Body of pancreas (tissue), 4 donors: ENCODE data around the gene NAGLU. TPM values are rescaled to one million over a fixed set of nuclear protein-coding genes. Genes with fewer than 3 reads are reported as not detected.
"Not testable (repeated sequence)": the region's sequence is repeated elsewhere in the genome, so short reads cannot be mapped to it uniquely, and the experiment has no call there.

ENCODE experiments used
- ATAC-seq: fragments of 150-250 bp; one replicate; pipeline ENCODE4 v1.9.1; 2016
- DNase-seq, 4 donors: peaks; one replicate each; pipeline ENCODE4 v3.0.0-alpha.2; 2019
- H3K27ac ChIP-seq, 4 donors: fragments of 200-600 bp; sonication (generic); 1 replicate in 3 of 4; 2 replicates in 1 of 4; pipeline versions ENCODE4 v1.5.1 to v1.6.1; 2016 to 2019; ENCODE audit warnings: mild to moderate bottlenecking in 1 of 4, mixed read lengths in 1 of 4, moderate library complexity in 1 of 4
- H3K27me3 ChIP-seq, 2 donors: fragments of 200-600 bp; sonication (generic); one replicate each; pipeline ENCODE4 v1.6.0; 2016; ENCODE audit warnings: mild to moderate bottlenecking in 1 of 2
- H3K36me3 ChIP-seq, 2 donors: fragments of 200-600 bp; sonication (generic); replicated peaks in 1 of 2; 2 replicates each; pipeline ENCODE4 v1.5.1; 2016; ENCODE audit warnings: low read depth in 2 of 2; ENCODE audit not compliant: insufficient read depth in 1 of 2
- H3K4me1 ChIP-seq: fragments of 200-600 bp; sonication (generic); one replicate; pipeline ENCODE4 v1.6.0; 2016
- H3K4me3 ChIP-seq, 2 donors: fragments of 200-600 bp; sonication (generic); 1 replicate in 1 of 2; 2 replicates in 1 of 2; pipeline ENCODE4 v1.5.1; 2016 to 2019
- H3K9me3 ChIP-seq, 3 donors: fragments of 200-600 bp; sonication (generic); 1 replicate in 2 of 3; 2 replicates in 1 of 3; pipeline ENCODE4 v1.5.1; 2016
- POLR2A ChIP-seq, 3 donors: fragments of 450-650 bp; IDR thresholded peaks; one replicate each; pipeline ENCODE4 v1.6.1; 2016; ENCODE audit warnings: antibody characterized with exemption in 3 of 3, mild to moderate bottlenecking in 2 of 3
- WGBS, 2 donors: methylation state at CpG; one replicate each; pipeline ENCODE4 v1.1.5; 2017; 5-methylcytosine and 5-hydroxymethylcytosine counted together
- intact Hi-C: fragments of 100-400 bp; cut with DNase I; formaldehyde crosslinking; loops from one replicate; pipeline ENCODE4 v1.15.1; 2023
- total RNA-seq, 2 donors: library from RNA; depleted of rRNA; stranded (reverse); fragments of >200 nt; gene quantifications; one replicate each; pipeline ENCODE4 v1.1.0, GENCODE V29; 2016
- TF ChIP-seq, protein P1 (sequence below), 7 experiments: fragments of 450-650 bp in 4 of 7; fragments of 200-600 bp in 3 of 7; sonication (generic) in 3 of 7; IDR thresholded peaks; one replicate each; pipeline ENCODE4 v1.5.1; 2016 to 2019; ENCODE audit warnings: antibody characterized with exemption in 7 of 7

Gene NAGLU
- total RNA-seq, 2 donors from 2014 or later: 46.4 to 110 TPM

DNA sequence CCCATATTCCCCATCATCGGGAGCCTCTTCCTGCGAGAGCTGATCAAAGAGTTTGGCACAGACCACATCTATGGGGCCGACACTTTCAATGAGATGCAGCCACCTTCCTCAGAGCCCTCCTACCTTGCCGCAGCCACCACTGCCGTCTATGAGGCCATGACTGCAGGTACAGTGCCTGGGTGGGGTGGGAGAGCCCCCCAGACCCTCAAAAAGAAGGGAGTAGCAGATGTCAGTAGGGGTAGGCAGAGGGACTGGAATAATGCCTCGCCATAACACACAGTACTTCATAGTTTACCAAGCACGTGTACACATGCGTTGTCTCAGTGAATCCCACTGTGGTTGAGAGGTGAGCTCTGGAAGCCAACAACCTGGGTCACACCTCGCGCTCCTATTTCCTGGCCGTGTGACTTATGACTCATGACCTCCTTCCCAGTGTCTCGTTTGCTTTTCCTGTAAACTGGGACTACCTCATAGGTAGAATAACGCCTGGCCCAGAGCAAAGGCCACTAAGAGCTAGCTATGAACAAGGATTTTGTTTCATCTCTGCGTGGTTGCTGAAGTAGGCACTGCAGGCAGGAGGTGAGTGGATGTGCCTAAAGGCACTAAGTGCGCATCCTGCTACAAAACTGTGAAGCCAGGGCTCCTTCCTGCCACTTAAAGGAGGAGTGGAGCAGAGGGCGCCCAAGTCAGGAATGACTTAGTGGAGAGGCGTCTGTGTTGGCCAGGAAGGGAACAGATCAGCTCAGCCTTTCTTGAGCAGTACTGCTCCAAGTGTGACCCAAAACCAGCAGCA is 5.2 kb downstream of the NAGLU start:
- Histone ChIP-seq H3K27ac (no peak overlapping the region), H3K4me3 (no peak overlapping the region), H3K4me1 (peaks cover 16% of the 10 kb centered on the region), H3K27me3 (no peaks in the 10 kb centered on the region), H3K36me3 (peaks cover 0 to 9% of the 10 kb centered on the region in 2 donors), H3K9me3 (no peaks in the 10 kb centered on the region)
- intact Hi-C loops: no loop called here
- TF ChIP-seq, protein P1, sequence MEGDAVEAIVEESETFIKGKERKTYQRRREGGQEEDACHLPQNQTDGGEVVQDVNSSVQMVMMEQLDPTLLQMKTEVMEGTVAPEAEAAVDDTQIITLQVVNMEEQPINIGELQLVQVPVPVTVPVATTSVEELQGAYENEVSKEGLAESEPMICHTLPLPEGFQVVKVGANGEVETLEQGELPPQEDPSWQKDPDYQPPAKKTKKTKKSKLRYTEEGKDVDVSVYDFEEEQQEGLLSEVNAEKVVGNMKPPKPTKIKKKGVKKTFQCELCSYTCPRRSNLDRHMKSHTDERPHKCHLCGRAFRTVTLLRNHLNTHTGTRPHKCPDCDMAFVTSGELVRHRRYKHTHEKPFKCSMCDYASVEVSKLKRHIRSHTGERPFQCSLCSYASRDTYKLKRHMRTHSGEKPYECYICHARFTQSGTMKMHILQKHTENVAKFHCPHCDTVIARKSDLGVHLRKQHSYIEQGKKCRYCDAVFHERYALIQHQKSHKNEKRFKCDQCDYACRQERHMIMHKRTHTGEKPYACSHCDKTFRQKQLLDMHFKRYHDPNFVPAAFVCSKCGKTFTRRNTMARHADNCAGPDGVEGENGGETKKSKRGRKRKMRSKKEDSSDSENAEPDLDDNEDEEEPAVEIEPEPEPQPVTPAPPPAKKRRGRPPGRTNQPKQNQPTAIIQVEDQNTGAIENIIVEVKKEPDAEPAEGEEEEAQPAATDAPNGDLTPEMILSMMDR (IDR thresholded peaks at IDR 0.05): no peak
- no peak for TF ChIP-seq POLR2A (IDR thresholded peaks at IDR 0.05)
- WGBS, 2 donors: 82 to 84% methylated on average over 16 to 17 of the region's 17 CpGs
- no peak for ATAC-seq
- peak in 1 of 4 donors; percentile 50 for DNase-seq

DNA sequence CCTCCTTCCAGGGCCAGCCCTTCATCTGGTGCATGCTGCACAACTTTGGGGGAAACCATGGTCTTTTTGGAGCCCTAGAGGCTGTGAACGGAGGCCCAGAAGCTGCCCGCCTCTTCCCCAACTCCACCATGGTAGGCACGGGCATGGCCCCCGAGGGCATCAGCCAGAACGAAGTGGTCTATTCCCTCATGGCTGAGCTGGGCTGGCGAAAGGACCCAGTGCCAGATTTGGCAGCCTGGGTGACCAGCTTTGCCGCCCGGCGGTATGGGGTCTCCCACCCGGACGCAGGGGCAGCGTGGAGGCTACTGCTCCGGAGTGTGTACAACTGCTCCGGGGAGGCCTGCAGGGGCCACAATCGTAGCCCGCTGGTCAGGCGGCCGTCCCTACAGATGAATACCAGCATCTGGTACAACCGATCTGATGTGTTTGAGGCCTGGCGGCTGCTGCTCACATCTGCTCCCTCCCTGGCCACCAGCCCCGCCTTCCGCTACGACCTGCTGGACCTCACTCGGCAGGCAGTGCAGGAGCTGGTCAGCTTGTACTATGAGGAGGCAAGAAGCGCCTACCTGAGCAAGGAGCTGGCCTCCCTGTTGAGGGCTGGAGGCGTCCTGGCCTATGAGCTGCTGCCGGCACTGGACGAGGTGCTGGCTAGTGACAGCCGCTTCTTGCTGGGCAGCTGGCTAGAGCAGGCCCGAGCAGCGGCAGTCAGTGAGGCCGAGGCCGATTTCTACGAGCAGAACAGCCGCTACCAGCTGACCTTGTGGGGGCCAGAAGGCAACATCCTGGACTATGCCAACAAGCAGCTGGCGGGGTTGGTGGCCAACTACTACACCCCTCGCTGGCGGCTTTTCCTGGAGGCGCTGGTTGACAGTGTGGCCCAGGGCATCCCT is 7.4 kb downstream of the NAGLU start:
- intact Hi-C loops: no loop called here
- Histone ChIP-seq H3K4me3 (no peak overlapping the region), H3K9me3 (no peaks in the 10 kb centered on the region), H3K27ac (no peak overlapping the region), H3K36me3 (peaks cover 0 to 9% of the 10 kb centered on the region in 2 donors), H3K4me1 (peaks cover 13% of the 10 kb centered on the region), H3K27me3 (no peaks in the 10 kb centered on the region)
- no peak for ATAC-seq
- TF ChIP-seq, protein P1 (IDR thresholded peaks at IDR 0.05): no peak
- TF ChIP-seq POLR2A (IDR thresholded peaks at IDR 0.05): no peak
- peak in 1 of 4 donors; percentile 21 for DNase-seq
- WGBS, 2 donors: 89% methylated on average over 4 to 20 of the region's 39 CpGs

DNA sequence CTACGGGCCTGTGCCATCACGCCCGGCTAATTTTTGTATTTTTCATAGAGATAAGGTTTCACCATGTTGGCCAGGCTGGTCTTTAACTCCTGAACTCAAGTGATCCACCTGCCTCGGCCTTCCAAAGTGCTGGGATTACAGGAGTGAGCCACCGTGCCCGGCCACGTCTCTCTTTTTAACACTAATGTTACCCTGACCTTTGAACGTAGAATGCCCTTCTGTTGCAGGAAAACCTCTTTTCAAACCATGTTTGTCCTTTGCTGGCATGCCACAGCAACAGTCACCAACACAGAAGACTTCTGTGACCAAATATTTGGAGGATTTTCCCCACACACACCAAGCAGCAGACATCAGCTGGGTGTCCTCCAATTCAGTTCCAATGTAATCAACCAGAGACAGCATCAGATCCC is 8.8 kb downstream of the NAGLU start:
- no peaks in the 10 kb centered on the region for H3K27me3 ChIP-seq
- peaks cover 0 to 5% of the 10 kb centered on the region in 2 donors for H3K36me3 ChIP-seq

DNA sequence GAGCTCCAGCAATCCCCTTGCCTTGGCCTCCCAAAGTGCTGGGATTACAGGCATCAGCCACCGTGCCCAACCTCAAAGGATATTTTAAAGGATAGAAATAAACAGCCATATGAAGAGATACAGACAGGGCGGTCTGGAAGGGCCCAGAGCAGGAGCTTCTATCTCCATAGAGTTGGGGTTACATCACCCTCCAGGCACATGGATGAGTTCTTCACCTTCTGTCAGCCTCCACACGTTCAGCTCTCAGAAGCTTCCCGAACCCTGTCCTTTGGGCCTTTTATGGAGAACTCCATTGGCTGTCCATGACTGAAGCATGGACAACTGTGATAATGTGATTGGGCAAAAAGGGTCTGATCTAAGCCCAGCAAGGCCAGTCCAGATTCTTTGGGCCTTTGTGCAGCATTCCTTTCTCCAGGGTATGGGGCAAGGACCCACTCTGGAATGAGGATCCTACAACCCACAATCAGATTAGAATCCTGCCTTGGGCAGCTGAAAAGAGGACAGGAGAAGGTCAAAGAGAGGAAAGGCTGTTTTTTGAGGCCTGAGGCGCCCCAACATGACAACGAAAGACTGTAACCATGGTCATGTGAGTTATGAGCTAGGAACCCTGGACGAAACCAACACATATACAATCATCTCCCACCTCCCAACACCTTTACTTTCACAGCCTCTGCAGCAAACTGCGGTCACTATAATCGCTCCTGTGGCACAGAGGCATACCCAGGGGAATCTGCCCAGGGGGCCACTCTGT is 9.9 kb downstream of the NAGLU start:
- H3K9me3 ChIP-seq, H3K27me3 ChIP-seq, intact Hi-C loops, ATAC-seq, H3K27ac ChIP-seq, H3K36me3 ChIP-seq, DNase-seq, H3K4me3 ChIP-seq: not testable (repeated sequence)
- peaks cover 22% of the 10 kb centered on the region for H3K4me1 ChIP-seq
- WGBS, 2 donors: 84 to 89% methylated on average over 9 of the region's 9 CpGs

More for the DNA sequence above, 8.8 kb downstream of the NAGLU start:
- DNase-seq (no peak), ATAC-seq (no peak)
- TF ChIP-seq, protein P1 (IDR thresholded peaks at IDR 0.05): no peak
- TF ChIP-seq POLR2A (IDR thresholded peaks at IDR 0.05): no peak
- H3K9me3 ChIP-seq: no peaks in the 10 kb centered on the region
- no peak overlapping the region for H3K27ac ChIP-seq
- 69 to 78% methylated on average over 8 of the region's 8 CpGs for WGBS, 2 donors
- H3K4me1 ChIP-seq: peaks cover 22% of the 10 kb centered on the region
- intact Hi-C loops: no loop called here
- no peak overlapping the region for H3K4me3 ChIP-seq
